HG03520 (cell line): ENCODE results near the gene AKIP1.

ENCODE experiments used
- ATAC-seq: cut with Tn5 transposase; IDR thresholded peaks from one replicate; pipeline ENCODE4 v1.9.1; 2021; ENCODE audit warnings: mild to moderate bottlenecking, moderate library complexity; ENCODE audit not compliant: unreplicated experiment

The AKIP1 gene

DNA sequence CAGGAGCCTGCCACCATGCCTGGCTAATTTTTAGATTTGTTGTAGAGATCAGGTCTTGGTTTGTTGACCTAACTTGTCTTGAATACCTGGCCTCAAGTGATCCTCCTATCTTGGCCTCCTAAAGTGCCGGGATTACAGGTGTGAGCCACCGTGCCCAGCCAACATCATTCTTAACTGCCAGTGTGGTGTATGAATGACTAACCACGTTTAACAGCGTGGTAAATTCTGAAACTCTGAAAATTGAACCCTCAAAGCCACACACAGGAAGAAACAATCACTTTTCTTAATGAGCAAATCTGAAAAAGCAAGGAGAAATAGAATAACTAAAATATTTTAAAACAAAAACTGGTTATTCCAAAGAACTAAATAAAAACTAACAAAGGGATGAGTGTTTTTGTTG lies 45.9 kb downstream of the AKIP1 start:
- ATAC-seq = no peak

GRCh38 chr11:8959546-8960166 lies 48.7 kb downstream of the AKIP1 start:
- ATAC-seq = peak; percentile 46

DNA sequence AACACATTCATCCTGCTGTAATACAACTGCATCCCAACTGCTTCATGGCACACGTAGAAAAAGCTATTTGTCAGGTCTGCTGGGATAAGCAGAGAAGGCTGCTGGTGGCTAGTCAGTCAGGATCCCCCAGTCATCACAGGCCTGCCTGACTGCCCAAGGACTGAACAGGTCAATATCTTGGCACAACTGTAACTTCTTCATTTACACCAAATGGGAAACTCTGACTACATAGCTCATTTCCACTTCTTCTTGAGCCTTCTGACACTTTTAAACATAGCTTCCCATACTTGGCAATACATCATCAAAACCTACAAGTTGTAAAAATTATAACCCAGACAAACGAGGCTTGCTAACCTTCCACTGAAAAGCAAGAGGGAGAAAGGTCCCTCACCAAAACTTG lies 50.4 kb downstream of the AKIP1 start:
- ATAC-seq = no peak

DNA sequence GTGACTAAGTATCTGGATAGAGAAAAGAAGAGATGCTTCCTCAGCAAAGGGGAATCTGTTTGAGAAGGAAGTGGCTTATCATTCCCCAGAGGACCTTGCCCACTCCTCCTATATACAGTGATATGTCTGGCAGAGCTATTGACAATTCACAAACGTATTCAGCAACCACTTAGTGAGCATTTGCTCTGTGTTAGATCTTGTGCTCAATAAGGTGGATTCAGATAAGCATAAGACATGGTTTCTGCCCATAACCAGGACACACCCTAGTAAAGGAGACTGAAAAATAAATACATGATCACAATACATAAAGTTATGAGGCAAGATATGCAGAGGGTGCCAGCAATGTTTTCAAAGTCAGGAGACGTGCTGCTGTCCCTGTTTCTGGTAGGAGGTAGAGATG lies 51.9 kb downstream of the AKIP1 start:
- no peak for ATAC-seq

- ATAC-seq = peak; percentile 47
These were observed 52.8 kb downstream of the AKIP1 start for GRCh38 chr11:8963569-8964323.

GRCh38 chr11:8964324-8965320 lies 53.6 kb downstream of the AKIP1 start, which contains the start of gene TMEM9B:
Gene TMEM9B, minus strand, starts transcription at chr11:8964442. Its CDS starts 129 bp downstream, at chr11:8964313.
- ATAC-seq = peak; percentile 66

DNA sequence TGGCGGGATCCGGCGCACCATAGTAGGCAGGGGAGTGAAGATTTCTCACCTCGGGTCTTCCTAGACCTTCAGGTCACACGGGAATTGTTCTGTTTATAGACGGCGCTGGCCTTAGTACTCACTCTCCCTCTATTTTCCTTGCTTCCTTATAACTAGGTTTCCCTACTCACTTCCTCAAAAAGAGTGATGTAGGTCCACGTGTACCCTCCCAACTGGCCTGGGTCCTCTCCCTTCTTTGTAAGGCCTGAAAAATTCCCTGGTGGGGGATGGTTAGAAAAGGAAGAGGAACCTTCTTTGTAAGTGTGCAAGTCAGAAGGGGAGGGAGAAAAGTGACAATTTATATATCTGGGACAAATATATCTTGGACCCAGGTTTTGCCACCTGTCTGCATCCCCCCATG lies 56.2 kb downstream of the AKIP1 start:
- no peak for ATAC-seq
